Measurements from ENCODE around the gene TSC22D4.

TSC22D4 gene

DNA sequence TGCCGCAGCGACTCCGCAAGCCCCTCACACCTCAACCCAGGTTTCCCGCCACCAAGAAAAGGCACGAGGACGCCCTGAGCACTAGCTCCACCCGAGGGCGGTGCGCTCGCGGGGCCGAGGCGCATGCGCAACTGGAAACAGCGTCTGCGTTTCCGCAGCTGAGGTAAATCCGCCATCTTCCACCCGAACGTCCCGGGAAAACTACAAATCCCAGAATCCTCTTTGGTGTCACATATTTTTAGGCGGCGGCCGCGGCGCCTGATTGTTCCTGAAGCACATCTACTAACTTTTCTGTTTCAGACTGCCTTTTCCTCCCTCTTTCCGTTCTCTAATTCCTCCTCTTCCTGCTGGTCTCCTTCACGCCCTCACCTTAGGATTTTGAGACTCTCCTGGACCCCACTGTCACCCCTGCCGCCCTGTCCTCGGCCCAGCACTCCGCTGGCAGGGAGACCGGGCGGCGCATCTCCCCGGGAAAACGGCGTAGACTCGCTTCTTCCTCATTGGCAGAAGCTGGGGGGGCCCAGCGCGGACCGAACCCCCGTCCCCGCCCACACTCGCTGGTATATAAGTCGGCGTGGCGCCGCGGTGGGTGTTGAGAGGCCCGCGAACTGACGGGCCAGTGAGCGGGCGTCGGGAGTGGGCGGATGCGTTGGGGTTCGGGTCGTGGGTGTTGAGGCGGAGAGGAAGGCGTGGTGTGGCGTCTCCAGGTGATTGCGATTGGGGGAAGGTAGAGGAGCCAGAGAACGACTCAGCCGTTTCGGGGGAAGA is 50.6 kb downstream of the TSC22D4 start, which contains the start of gene ZCWPW1:
Gene ZCWPW1, minus strand, starts transcription at position 505 of the 768 bp plus-strand sequence. CDS start 8,054 bp downstream, outside the sequence.
- TF ChIP-seq, protein P1, sequence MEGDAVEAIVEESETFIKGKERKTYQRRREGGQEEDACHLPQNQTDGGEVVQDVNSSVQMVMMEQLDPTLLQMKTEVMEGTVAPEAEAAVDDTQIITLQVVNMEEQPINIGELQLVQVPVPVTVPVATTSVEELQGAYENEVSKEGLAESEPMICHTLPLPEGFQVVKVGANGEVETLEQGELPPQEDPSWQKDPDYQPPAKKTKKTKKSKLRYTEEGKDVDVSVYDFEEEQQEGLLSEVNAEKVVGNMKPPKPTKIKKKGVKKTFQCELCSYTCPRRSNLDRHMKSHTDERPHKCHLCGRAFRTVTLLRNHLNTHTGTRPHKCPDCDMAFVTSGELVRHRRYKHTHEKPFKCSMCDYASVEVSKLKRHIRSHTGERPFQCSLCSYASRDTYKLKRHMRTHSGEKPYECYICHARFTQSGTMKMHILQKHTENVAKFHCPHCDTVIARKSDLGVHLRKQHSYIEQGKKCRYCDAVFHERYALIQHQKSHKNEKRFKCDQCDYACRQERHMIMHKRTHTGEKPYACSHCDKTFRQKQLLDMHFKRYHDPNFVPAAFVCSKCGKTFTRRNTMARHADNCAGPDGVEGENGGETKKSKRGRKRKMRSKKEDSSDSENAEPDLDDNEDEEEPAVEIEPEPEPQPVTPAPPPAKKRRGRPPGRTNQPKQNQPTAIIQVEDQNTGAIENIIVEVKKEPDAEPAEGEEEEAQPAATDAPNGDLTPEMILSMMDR (IDR thresholded peaks at IDR 0.05), result no peak
- Histone ChIP-seq H3K27me3 (no peaks in the 10 kb centered on the region), H3K4me3 (peak within 1 kb of the TSS; percentile 83 to 94), H3K36me3 (peaks cover 5 to 17% (median 14%) of the 10 kb centered on the region in 3 donors), H3K4me1 (peaks cover 0 to 36% (median 26%) of the 10 kb centered on the region in 4 donors), H3K9me3 (no peaks in the 10 kb centered on the region), H3K27ac (peak within 1 kb of the TSS; percentile 99 to 100)
- DNase-seq, result peak; percentile 96 to 98
- intact Hi-C loops (cut with DNase I; ENCODE audit: low total_unique reads), result loop anchor here (10.0 kb wide), 1 partner anchor 414 kb away; the partner anchor contains the start of gene ZKSCAN1

DNA sequence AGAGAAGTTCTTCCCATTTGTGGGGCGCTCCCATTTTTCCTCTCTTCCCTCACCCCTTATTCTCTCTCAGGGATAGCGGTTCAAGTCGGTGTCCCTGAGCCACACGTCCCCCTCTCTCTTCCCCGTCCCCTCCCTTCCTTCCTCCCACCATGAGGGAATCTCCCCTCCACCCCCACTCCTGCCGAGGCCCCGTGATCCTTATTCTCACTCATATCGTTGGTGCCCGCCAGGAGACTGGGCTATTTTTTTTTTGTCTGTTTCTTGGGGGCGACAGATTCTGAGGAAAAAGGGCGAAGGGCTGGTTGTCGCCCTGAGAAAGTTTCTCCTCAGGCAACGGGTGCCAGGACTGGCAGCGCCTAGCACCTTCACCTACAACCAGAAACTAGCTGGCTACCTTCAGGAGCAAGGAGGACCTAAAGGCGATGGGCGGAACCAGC is 51.2 kb downstream of the TSC22D4 start:
- intact Hi-C loops (cut with DNase I; ENCODE audit: low total_unique reads), result loop anchor here (10.0 kb wide), 1 partner anchor 413 kb away; the partner anchor contains the start of gene ZKSCAN1
- TF ChIP-seq, protein P1 (IDR thresholded peaks at IDR 0.05), result no peak
- Histone ChIP-seq H3K27me3 (no peaks in the 10 kb centered on the region), H3K4me3 (peak overlapping the region; percentile 83 to 94), H3K9me3 (no peaks in the 10 kb centered on the region), H3K4me1 (peaks cover 0 to 32% (median 25%) of the 10 kb centered on the region in 4 donors), H3K36me3 (peaks cover 0 to 11% (median 8%) of the 10 kb centered on the region in 3 donors), H3K27ac (peak overlapping the region; percentile 99 to 100)
- no peak for DNase-seq

DNA sequence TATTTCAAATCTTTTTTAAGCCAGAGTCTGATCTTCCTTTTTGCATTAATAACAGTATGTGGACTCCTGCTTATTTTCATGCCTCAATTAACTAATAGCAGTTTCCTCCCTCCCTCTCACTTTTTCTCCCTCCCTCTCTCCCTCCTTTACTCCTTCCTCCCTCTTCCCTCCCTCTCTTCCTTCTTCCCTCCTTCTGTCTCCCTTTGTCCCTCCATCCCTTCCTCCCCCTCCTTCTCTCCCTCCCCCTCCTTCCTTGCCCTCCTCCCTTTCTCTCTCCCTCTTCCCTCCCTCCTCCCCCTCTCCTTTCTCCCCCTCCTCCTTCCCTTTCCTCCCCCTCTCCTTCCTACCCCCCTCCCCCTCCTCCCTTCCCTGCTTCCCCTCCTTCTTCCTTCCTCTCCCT is 52.5 kb downstream of the TSC22D4 start:
- TF ChIP-seq, protein P1 (IDR thresholded peaks at IDR 0.05), result no peak
- intact Hi-C loops (cut with DNase I; ENCODE audit: low total_unique reads), result loop anchor here (10.0 kb wide), 1 partner anchor 412 kb away; the partner anchor contains the start of gene ZKSCAN1
- H3K4me1 ChIP-seq, result peaks cover 0 to 19% (median 15%) of the 10 kb centered on the region in 4 donors
- no peak overlapping the region for H3K27ac ChIP-seq
- peaks cover 0 to 4% (median 0%) of the 10 kb centered on the region in 3 donors for H3K36me3 ChIP-seq
- no peak overlapping the region for H3K4me3 ChIP-seq
- H3K9me3 ChIP-seq, result no peaks in the 10 kb centered on the region
- no peaks in the 10 kb centered on the region for H3K27me3 ChIP-seq
- DNase-seq, result no peak

DNA sequence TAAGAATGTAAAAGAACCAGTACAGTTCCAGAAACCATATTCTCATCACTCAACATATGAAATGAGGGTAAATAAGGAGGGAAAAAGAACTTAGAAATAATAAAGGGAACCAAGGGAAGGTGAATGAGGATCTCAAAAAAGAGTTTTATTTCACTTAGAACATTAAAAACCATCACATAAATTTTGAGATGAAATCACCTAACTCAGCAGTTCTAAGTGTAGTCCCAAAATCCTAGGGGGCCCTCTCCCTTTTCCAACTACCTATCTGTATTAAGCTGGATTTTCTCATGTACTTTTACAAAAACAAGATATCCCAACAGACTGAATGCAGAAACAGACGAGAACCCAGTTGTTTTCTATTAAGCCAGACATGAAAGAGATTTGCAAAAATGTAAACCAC is 53.7 kb downstream of the TSC22D4 start:
- no peak overlapping the region for H3K4me3 ChIP-seq
- intact Hi-C loops (cut with DNase I; ENCODE audit: low total_unique reads), result loop anchor here (10.0 kb wide), 1 partner anchor 411 kb away; the partner anchor contains the start of gene ZKSCAN1
- no peak for DNase-seq
- TF ChIP-seq, protein P1 (IDR thresholded peaks at IDR 0.05), result no peak
- no peaks in the 10 kb centered on the region for H3K27me3 ChIP-seq
- no peaks in the 10 kb centered on the region for H3K9me3 ChIP-seq
- no peaks in the 10 kb centered on the region for H3K36me3 ChIP-seq
- H3K4me1 ChIP-seq, result peaks cover 0 to 8% (median 4%) of the 10 kb centered on the region in 4 donors
- no peak overlapping the region for H3K27ac ChIP-seq

DNA sequence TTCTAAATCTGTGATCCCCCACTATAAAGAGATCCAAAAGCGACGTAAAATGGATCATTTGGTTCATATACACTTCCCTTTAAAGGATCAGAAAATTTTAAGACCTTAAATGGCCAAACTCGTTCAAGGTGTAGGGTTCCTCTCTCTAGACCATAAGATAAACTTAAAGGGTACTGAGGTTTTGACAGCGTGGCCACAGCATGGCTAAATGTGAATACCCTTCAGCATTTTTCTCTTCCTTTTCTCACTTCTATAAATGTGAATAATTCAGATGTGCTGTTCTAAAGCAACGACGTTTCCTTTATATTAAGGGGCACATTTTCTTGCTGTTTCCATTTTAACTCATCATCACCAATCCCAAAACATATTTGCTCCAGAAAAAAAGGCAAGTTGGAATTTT is 55.7 kb downstream of the TSC22D4 start:
- intact Hi-C loops (cut with DNase I; ENCODE audit: low total_unique reads), result loop anchor here (10.0 kb wide), 1 partner anchor 409 kb away; the partner anchor contains the start of gene ZKSCAN1
- TF ChIP-seq, protein P1 (IDR thresholded peaks at IDR 0.05), result no peak
- DNase-seq, result no peak
- no peaks in the 10 kb centered on the region for H3K36me3 ChIP-seq
- H3K27ac ChIP-seq, result no peak overlapping the region
- H3K9me3 ChIP-seq, result no peaks in the 10 kb centered on the region
- no peak overlapping the region for H3K4me3 ChIP-seq
- H3K4me1 ChIP-seq, result peaks cover 0 to 6% (median 2%) of the 10 kb centered on the region in 4 donors
- H3K27me3 ChIP-seq, result no peaks in the 10 kb centered on the region
